ENCODE measurements around the gene RALGAPB. TPM values are rescaled to one million over a fixed set of nuclear protein-coding genes. Genes with fewer than 3 reads are reported as not detected.

The RALGAPB gene
- total and polyA plus RNA-seq, 2 of the 13 experiments (the other 11 are each of a cell fraction or from before 2014, with no cell fraction given) = 17.6 to 30.6 TPM

GRCh38 chr20:38548356-38549083, 75.9 kb downstream of the RALGAPB start:
- no peak for FAIRE-seq
- no peak overlapping the region for H3K9ac ChIP-seq (ENCODE audit: insufficient read depth, low read depth, low read length)
- no peak overlapping the region for H3K4me3 ChIP-seq (replicated peaks in 1 of 3; ENCODE audit: insufficient read depth in 1 of 3, low read depth in 2 of 3, low read length in 3 of 3)
- no peaks in the 10 kb centered on the region for H3K27me3 ChIP-seq (ENCODE audit: control insufficient read depth in 1 of 2, insufficient read depth in 2 of 2, low read length in 2 of 2)
- no TSS peak for BruUV-seq (replicated peaks)
- intact Hi-C loops (cut with micrococcal nuclease; ENCODE audit: unreplicated experiment) = no loop called here
- H3K9me3 ChIP-seq (ENCODE audit: low read length) = no peaks in the 10 kb centered on the region
- H3K4me1 ChIP-seq (ENCODE audit: insufficient read depth, low read length) = peaks cover 6% of the 10 kb centered on the region; the same call in 1 of the 2 replicates
- POLR2A ChIA-PET = no interaction called here
- no peaks in the 10 kb centered on the region for H3K79me2 ChIP-seq (ENCODE audit: insufficient read depth, low read length)
- H2AFZ ChIP-seq (ENCODE audit: low read length) = no peak overlapping the region
- CTCF ChIA-PET (ENCODE audit: low intra/inter-chr PET ratio, low total read pairs) = no interaction called here
- TF ChIP-seq ZKSCAN1 (IDR thresholded peaks at IDR 0.05; ENCODE audit: low read length) (no peak), ZFP41 (CRISPR knock-in tag; IDR thresholded peaks at IDR 0.05; ENCODE audit: borderline replicate concordance) (no peak), ATF5 (CRISPR knock-in tag; IDR thresholded peaks at IDR 0.05; ENCODE audit: low read depth) (no peak), THRA (CRISPR knock-in tag; IDR thresholded peaks at IDR 0.05; ENCODE audit: borderline replicate concordance) (no peak)
- TF ChIP-seq, protein P1, sequence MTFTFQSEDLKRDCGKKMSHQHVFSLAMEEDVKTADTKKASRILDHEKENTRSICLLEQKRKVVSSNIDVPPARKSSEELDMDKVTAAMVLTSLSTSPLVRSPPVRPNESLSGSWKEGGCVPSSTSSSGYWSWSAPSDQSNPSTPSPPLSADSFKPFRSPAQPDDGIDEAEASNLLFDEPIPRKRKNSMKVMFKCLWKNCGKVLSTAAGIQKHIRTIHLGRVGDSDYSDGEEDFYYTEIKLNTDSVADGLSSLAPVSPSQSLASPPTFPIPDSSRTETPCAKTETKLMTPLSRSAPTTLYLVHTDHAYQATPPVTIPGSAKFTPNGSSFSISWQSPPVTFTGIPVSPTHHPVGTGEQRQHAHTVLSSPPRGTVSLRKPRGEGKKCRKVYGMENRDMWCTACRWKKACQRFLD (CRISPR knock-in tag; IDR thresholded peaks at IDR 0.05; ENCODE audit: borderline replicate concordance) = no peak
- H4K20me1 ChIP-seq (ENCODE audit: insufficient read depth, low read length) = no peaks in the 10 kb centered on the region
- 99% methylated on average over 3 of the region's 3 CpGs for WGBS (ENCODE audit: low lambda C conversion rate)
- no peak overlapping the region for H3K27ac ChIP-seq (ENCODE audit: extremely low read length, insufficient read depth, low read length)
- no peak overlapping the region for H3K4me2 ChIP-seq (ENCODE audit: low read depth, low read length)
- H3K36me3 ChIP-seq (replicated peaks in 1 of 2; ENCODE audit: control insufficient read depth in 1 of 2, insufficient read depth in 2 of 2, low read length in 2 of 2) = peaks cover 40 to 79% of the 10 kb centered on the region in 2 experiments
- in situ Hi-C loops (cut with HindIII; ENCODE audit: extremely low pct_ligation_motif_present, low pct_unique_long_range_greater_than_20kb) = loop anchor here (10.0 kb wide), 1 partner anchor 64 kb away; no protein-coding TSS in a partner anchor
- DNase-seq (ENCODE audit: low spot score) = no peak
- ATAC-seq = no peak
